SJCRH30 (cell line): ENCODE data around the gene TMTC1. TPM values are rescaled to one million over a fixed set of nuclear protein-coding genes. Genes with fewer than 3 reads are reported as not detected.
A peak's percentile ranks its signal among the peaks of the same experiment; 100 is the strongest.

Experiments
- DNase-seq, 2 experiments: peaks; one replicate each; pipeline ENCODE4 v3.0.0-alpha.2; 2015 to 2020
- H3K27ac ChIP-seq: fragments of 250-450 bp; sonication (Bioruptor Pico); 2 replicates; pipeline ENCODE4 v1.5.1; 2020; ENCODE audit warnings: mild to moderate bottlenecking, moderate library complexity
- H3K27me3 ChIP-seq: fragments of 250-450 bp; sonication (Bioruptor Pico); 2 replicates; pipeline ENCODE4 v1.5.1; 2020; ENCODE audit warnings: mild to moderate bottlenecking, moderate library complexity
- H3K36me3 ChIP-seq: fragments of 250-450 bp; sonication (Bioruptor Pico); 2 replicates; pipeline ENCODE4 v1.5.1; 2020; ENCODE audit warnings: mild to moderate bottlenecking, moderate library complexity
- H3K4me1 ChIP-seq: fragments of 250-450 bp; sonication (Bioruptor Pico); 2 replicates; pipeline ENCODE4 v1.5.1; 2020; ENCODE audit warnings: mild to moderate bottlenecking, moderate library complexity
- H3K4me3 ChIP-seq: fragments of 250-450 bp; sonication (Bioruptor Pico); 2 replicates; pipeline ENCODE4 v1.5.1; 2020; ENCODE audit warnings: mild to moderate bottlenecking, moderate library complexity
- H3K9me3 ChIP-seq: fragments of 250-450 bp; sonication (Bioruptor Pico); replicated peaks from 2 replicates; pipeline ENCODE4 v1.5.1; 2020; ENCODE audit warnings: mild to moderate bottlenecking, moderate library complexity
- total RNA-seq: library from RNA; depleted of rRNA; stranded (reverse); fragments of >200 nt; shearing (Covaris generic); gene quantifications from 2 replicates; pipeline ENCODE4 v1.2.3, GENCODE V29; 2014

The TMTC1 gene
- total RNA-seq, 1 experiment from 2014 or later = 129 TPM

GRCh38 chr12:29762637-29763300 lies 21.0 kb downstream of the TMTC1 start:
- no peak overlapping the region for H3K4me3 ChIP-seq
- no peak for DNase-seq
- H3K36me3 ChIP-seq = peaks cover 81% of the 10 kb centered on the region
- H3K9me3 ChIP-seq = no peaks in the 10 kb centered on the region
- no peaks in the 10 kb centered on the region for H3K27me3 ChIP-seq
- H3K27ac ChIP-seq = no peak overlapping the region
- H3K4me1 ChIP-seq = no peaks in the 10 kb centered on the region

- peaks cover 83% of the 10 kb centered on the region for H3K36me3 ChIP-seq
- no peak overlapping the region for H3K27ac ChIP-seq
- H3K9me3 ChIP-seq = no peaks in the 10 kb centered on the region
- H3K27me3 ChIP-seq = no peaks in the 10 kb centered on the region
- H3K4me1 ChIP-seq = no peaks in the 10 kb centered on the region
- H3K4me3 ChIP-seq = no peak overlapping the region
- no peak for DNase-seq
Measured at GRCh38 chr12:29759950-29760349, 23.8 kb downstream of the TMTC1 start.

- DNase-seq = no peak
- H3K9me3 ChIP-seq = no peaks in the 10 kb centered on the region
- H3K36me3 ChIP-seq = peaks cover 87% of the 10 kb centered on the region
- H3K27me3 ChIP-seq = no peaks in the 10 kb centered on the region
- H3K27ac ChIP-seq = no peak overlapping the region
- no peak overlapping the region for H3K4me3 ChIP-seq
- no peaks in the 10 kb centered on the region for H3K4me1 ChIP-seq
Measured at GRCh38 chr12:29756741-29757390, 26.9 kb downstream of the TMTC1 start.

GRCh38 chr12:29754235-29755189 lies 29.2 kb downstream of the TMTC1 start:
- Histone ChIP-seq H3K27ac (no peak overlapping the region), H3K36me3 (peaks cover 99% of the 10 kb centered on the region), H3K4me1 (no peaks in the 10 kb centered on the region), H3K9me3 (no peaks in the 10 kb centered on the region), H3K4me3 (no peak overlapping the region), H3K27me3 (no peaks in the 10 kb centered on the region)
- no peak for DNase-seq

GRCh38 chr12:29752121-29752520 lies 31.6 kb downstream of the TMTC1 start:
- H3K4me1 ChIP-seq = no peaks in the 10 kb centered on the region
- DNase-seq = no peak
- H3K36me3 ChIP-seq = peaks cover 93% of the 10 kb centered on the region
- H3K27me3 ChIP-seq = no peaks in the 10 kb centered on the region
- H3K27ac ChIP-seq = no peak overlapping the region
- no peaks in the 10 kb centered on the region for H3K9me3 ChIP-seq
- no peak overlapping the region for H3K4me3 ChIP-seq

GRCh38 chr12:29751676-29752075 lies 32.1 kb downstream of the TMTC1 start:
- no peaks in the 10 kb centered on the region for H3K9me3 ChIP-seq
- H3K4me1 ChIP-seq = no peaks in the 10 kb centered on the region
- no peak overlapping the region for H3K27ac ChIP-seq
- no peak overlapping the region for H3K4me3 ChIP-seq
- no peak for DNase-seq
- H3K27me3 ChIP-seq = no peaks in the 10 kb centered on the region
- H3K36me3 ChIP-seq = peaks cover 93% of the 10 kb centered on the region

- H3K4me1 ChIP-seq = no peaks in the 10 kb centered on the region
- H3K4me3 ChIP-seq = no peak overlapping the region
- no peaks in the 10 kb centered on the region for H3K27me3 ChIP-seq
- H3K36me3 ChIP-seq = peaks cover 91% of the 10 kb centered on the region
- no peak overlapping the region for H3K27ac ChIP-seq
- DNase-seq = no peak
- no peaks in the 10 kb centered on the region for H3K9me3 ChIP-seq
Measured at GRCh38 chr12:29750928-29751220, 32.9 kb downstream of the TMTC1 start.

GRCh38 chr12:29750131-29750927 lies 33.4 kb downstream of the TMTC1 start:
- H3K4me3 ChIP-seq = no peak overlapping the region
- H3K27ac ChIP-seq = no peak overlapping the region
- H3K27me3 ChIP-seq = no peaks in the 10 kb centered on the region
- no peaks in the 10 kb centered on the region for H3K9me3 ChIP-seq
- peaks cover 85% of the 10 kb centered on the region for H3K36me3 ChIP-seq
- no peaks in the 10 kb centered on the region for H3K4me1 ChIP-seq
- no peak for DNase-seq

GRCh38 chr12:29744365-29744764 lies 39.4 kb downstream of the TMTC1 start:
- Histone ChIP-seq H3K4me3 (no peak overlapping the region), H3K36me3 (peaks cover 66% of the 10 kb centered on the region), H3K9me3 (no peaks in the 10 kb centered on the region), H3K27ac (peak overlapping the region; percentile 22), H3K4me1 (peaks cover 16% of the 10 kb centered on the region), H3K27me3 (no peaks in the 10 kb centered on the region)
- DNase-seq = no peak

GRCh38 chr12:29743801-29744200 lies 39.9 kb downstream of the TMTC1 start:
- peak; percentile 77 to 82 for DNase-seq
- H3K27ac ChIP-seq = peak overlapping the region; percentile 22
- no peaks in the 10 kb centered on the region for H3K9me3 ChIP-seq
- H3K36me3 ChIP-seq = peaks cover 63% of the 10 kb centered on the region
- no peaks in the 10 kb centered on the region for H3K27me3 ChIP-seq
- peaks cover 16% of the 10 kb centered on the region for H3K4me1 ChIP-seq
- H3K4me3 ChIP-seq = no peak overlapping the region

GRCh38 chr12:29743077-29743476 lies 40.7 kb downstream of the TMTC1 start:
- no peaks in the 10 kb centered on the region for H3K27me3 ChIP-seq
- no peaks in the 10 kb centered on the region for H3K9me3 ChIP-seq
- no peak overlapping the region for H3K27ac ChIP-seq
- no peak for DNase-seq
- no peak overlapping the region for H3K4me3 ChIP-seq
- H3K4me1 ChIP-seq = peaks cover 16% of the 10 kb centered on the region
- peaks cover 63% of the 10 kb centered on the region for H3K36me3 ChIP-seq

- peaks cover 64% of the 10 kb centered on the region for H3K36me3 ChIP-seq
- H3K27ac ChIP-seq = no peak overlapping the region
- no peaks in the 10 kb centered on the region for H3K27me3 ChIP-seq
- no peaks in the 10 kb centered on the region for H3K9me3 ChIP-seq
- no peak overlapping the region for H3K4me3 ChIP-seq
- DNase-seq = no peak
- peaks cover 16% of the 10 kb centered on the region for H3K4me1 ChIP-seq
Measured at GRCh38 chr12:29742646-29743045, 41.1 kb downstream of the TMTC1 start.

- DNase-seq = no peak
Measured at GRCh38 chr12:29741342-29742241, 42.1 kb downstream of the TMTC1 start.

More at GRCh38 chr12:29741342-29742241, 42.1 kb downstream of the TMTC1 start:
- Histone ChIP-seq H3K27me3 (no peaks in the 10 kb centered on the region), H3K9me3 (no peaks in the 10 kb centered on the region), H3K4me1 (peaks cover 16% of the 10 kb centered on the region), H3K36me3 (peaks cover 66% of the 10 kb centered on the region), H3K27ac (no peak overlapping the region), H3K4me3 (no peak overlapping the region)
